IPS-20b (cell line): ENCODE measurements around the gene IMMP2L.

Experiments
- H3K27ac ChIP-seq: one replicate; pipeline ENCODE4 v1.5.1; 2013; ENCODE audit warnings: low read length
- H3K27me3 ChIP-seq: 2 replicates; pipeline ENCODE4 v1.6.1; 2013; ENCODE audit warnings: mild to moderate bottlenecking, low read length, inconsistent platforms; ENCODE audit not compliant: insufficient read depth
- H3K36me3 ChIP-seq: 2 replicates; pipeline ENCODE4 v1.6.1; 2013; ENCODE audit warnings: low read depth, mild to moderate bottlenecking, inconsistent platforms, low read length, moderate library complexity; ENCODE audit not compliant: insufficient read depth
- H3K4me1 ChIP-seq: 2 replicates; pipeline ENCODE4 v1.6.1; 2013; ENCODE audit warnings: mild to moderate bottlenecking, control low read depth, inconsistent platforms, low read length, moderate library complexity; ENCODE audit not compliant: insufficient read depth
- H3K4me3 ChIP-seq: 2 replicates; pipeline ENCODE4 v1.5.1; 2013; ENCODE audit warnings: mild to moderate bottlenecking, low read length, inconsistent platforms
- H3K9ac ChIP-seq: 2 replicates; pipeline ENCODE4 v1.6.1; 2013; ENCODE audit warnings: low read depth, mild to moderate bottlenecking, inconsistent platforms, low read length, moderate library complexity
- H3K9me3 ChIP-seq: 2 replicates; pipeline ENCODE4 v1.6.1; 2013; ENCODE audit warnings: mild to moderate bottlenecking, low read depth, low read length, inconsistent platforms; ENCODE audit not compliant: insufficient read depth

IMMP2L gene

DNA sequence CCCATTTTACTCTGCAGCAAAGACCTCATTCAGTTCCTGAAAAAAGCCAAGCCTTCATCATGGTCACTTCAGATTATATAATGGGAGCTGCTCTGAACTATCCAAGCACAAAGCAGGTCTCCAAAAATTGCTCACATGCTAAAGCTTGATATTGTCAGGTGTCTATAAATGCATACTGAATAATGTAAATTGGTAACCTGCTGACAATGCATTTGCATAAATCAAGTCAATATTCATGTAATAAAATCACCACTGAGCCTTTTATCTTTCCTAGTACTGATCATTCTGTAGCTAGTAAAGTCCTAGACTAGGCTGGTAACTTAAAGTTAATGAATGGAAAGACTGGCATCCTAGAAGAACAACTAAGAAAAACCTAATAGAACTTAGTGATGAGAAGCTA lies 188.3 kb downstream of the IMMP2L start:
- H3K4me3 ChIP-seq, result no peak overlapping the region
- H3K36me3 ChIP-seq, result no peaks in the 10 kb centered on the region
- no peak overlapping the region for H3K9ac ChIP-seq
- no peaks in the 10 kb centered on the region for H3K27me3 ChIP-seq
- H3K4me1 ChIP-seq, result no peaks in the 10 kb centered on the region
- H3K9me3 ChIP-seq, result no peaks in the 10 kb centered on the region
- no peak overlapping the region for H3K27ac ChIP-seq

DNA sequence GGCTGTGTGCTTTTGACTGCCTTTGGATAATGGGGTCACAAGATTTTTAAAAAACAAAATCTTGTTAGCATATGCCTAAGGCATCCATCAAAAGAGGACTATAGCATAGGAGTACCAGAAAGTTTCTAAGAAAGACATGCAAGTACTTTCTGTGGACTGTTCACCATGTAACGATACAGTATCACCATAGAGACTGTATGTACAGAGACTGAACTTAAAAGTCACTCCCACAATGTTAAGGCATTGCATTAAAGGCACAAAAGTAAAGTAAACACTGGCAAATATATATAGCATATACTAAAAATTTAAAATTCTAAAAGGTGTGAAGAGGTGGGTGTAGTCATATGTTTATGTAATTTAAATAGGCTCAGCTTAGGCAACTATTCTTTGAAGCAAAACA lies 190.9 kb downstream of the IMMP2L start:
- Histone ChIP-seq H3K27me3 (no peaks in the 10 kb centered on the region), H3K9ac (no peak overlapping the region), H3K4me3 (no peak overlapping the region), H3K9me3 (no peaks in the 10 kb centered on the region), H3K4me1 (no peaks in the 10 kb centered on the region), H3K36me3 (no peaks in the 10 kb centered on the region), H3K27ac (no peak overlapping the region)

DNA sequence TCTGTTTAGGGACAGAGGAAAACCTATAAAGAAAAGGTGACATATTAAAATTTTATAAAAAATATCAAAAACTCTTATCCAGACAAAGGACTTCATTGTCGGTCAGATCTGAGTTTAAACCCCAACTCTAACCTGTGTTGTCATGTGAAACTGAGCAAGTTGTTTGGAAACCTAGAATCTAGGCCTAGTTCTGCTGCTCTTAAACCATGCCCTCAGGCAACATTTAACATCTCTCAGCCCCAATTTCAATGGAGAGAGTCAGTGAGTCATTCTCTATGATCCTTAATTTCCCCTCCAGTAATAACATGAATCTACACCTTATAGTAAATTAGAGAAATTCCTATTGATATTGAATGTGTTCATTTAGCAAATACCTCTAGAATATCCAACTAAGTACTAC lies 192.3 kb downstream of the IMMP2L start:
- H3K27me3 ChIP-seq, result no peaks in the 10 kb centered on the region
- no peaks in the 10 kb centered on the region for H3K9me3 ChIP-seq
- H3K9ac ChIP-seq, result no peak overlapping the region
- no peaks in the 10 kb centered on the region for H3K36me3 ChIP-seq
- no peak overlapping the region for H3K27ac ChIP-seq
- no peaks in the 10 kb centered on the region for H3K4me1 ChIP-seq
- no peak overlapping the region for H3K4me3 ChIP-seq

DNA sequence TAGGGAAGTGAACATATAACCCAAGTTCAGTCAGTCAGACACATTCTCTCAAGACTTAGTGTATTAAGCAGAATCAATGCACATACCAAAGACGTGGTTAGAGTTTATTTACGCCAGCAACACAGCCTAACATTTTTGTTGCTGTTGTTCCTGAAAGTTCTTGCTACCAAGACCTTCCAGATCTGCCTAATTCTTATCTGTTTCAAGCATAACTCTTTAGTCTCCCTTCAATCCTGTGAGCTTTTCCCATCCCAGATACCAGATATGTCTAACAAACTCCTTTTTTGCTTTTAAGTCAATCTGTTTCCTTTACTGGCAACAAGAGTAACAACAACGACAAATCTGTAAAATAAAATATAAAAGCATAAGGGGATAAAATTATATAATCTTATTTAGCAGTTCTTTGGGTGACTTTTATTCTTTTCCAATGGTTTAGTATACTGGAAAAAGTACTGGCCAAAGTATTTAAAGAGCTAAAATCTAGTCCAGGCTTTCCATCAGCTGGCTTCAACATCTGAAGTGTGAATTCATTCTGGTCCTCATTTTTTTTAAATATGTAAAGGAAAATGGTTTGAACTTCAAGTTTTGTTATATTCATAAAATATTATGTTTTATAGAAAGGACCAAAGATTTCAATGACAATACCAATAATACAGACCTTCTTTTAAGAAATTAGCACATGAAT lies 193.8 kb downstream of the IMMP2L start:
- Histone ChIP-seq H3K9me3 (no peaks in the 10 kb centered on the region), H3K9ac (no peak overlapping the region), H3K36me3 (no peaks in the 10 kb centered on the region), H3K27me3 (no peaks in the 10 kb centered on the region), H3K4me1 (no peaks in the 10 kb centered on the region), H3K27ac (no peak overlapping the region), H3K4me3 (no peak overlapping the region)

DNA sequence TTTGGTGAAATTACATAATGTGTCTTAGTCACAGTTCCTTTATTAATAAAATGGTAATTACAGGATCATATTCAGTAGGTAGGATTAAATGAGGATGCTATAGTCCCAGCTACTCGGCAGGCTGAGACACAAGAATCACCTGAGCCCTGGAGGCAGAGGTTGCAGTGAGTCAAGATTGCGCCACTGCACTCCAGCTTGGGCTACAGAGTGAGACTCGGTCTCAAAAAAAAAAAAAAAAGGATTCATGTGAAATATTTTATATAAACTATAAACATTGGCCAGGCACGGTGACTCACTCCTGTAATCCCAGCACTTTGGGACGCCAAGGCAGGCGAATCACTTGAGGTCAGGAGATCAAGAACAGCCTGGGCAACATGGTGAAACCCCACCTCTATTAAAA lies 197.9 kb downstream of the IMMP2L start:
- Histone ChIP-seq H3K4me3 (no peak overlapping the region), H3K27me3 (no peaks in the 10 kb centered on the region), H3K9me3 (no peaks in the 10 kb centered on the region), H3K9ac (no peak overlapping the region), H3K27ac (no peak overlapping the region), H3K36me3 (no peaks in the 10 kb centered on the region), H3K4me1 (0 out of 2 replicates have a peak, but pooled peaks cover 4% of the 10 kb centered on the region)

DNA sequence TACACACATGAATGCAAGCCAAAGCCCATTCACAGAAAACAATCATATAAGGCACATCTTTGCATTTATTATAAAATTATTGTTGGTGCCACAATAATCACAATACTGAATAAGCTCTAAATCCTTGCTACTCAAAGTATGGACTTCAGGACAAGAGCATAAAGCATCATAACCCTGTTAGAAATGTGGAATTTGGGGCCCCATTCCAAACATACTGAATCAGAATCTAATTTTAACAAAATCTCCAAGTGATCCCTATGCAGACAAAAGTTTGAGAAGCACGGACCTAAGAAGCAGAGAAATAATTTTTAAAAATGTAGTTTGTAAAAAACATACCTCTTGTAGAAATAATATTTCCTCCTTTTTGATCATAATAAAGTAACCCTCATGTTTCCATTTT lies 199.2 kb downstream of the IMMP2L start:
- Histone ChIP-seq H3K36me3 (no peaks in the 10 kb centered on the region), H3K27me3 (no peaks in the 10 kb centered on the region), H3K9ac (no peak overlapping the region), H3K9me3 (no peaks in the 10 kb centered on the region), H3K27ac (no peak overlapping the region), H3K4me3 (no peak overlapping the region), H3K4me1 (0 out of 2 replicates have a peak, but pooled peaks cover 4% of the 10 kb centered on the region)

DNA sequence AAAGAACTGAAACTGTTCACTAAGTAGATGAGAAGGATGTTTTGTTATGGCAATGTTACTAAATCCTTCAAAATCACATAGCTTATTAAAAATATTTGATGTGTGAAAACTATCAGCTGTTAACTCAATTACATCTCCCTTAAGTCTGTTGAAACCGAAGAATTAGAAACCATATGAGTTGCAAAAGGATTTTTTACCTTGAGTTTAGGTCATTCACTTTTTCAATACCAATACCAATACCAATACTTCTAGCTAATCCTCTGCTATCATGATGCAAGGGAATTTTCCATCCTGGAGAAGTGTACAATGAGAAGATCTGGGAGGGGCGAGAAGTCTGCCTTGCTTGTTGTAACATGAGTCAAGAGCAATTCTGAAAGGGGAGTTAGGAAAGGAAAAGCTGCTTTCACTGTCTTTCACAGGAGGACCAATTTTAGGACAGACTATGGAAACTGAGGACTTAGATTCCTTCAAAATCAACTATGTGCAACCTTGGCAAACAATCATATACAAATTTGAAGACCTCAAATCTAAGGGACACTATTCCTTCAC lies 199.7 kb downstream of the IMMP2L start:
- H3K36me3 ChIP-seq, result no peaks in the 10 kb centered on the region
- no peak overlapping the region for H3K27ac ChIP-seq
- no peaks in the 10 kb centered on the region for H3K27me3 ChIP-seq
- H3K9ac ChIP-seq, result no peak overlapping the region
- no peak overlapping the region for H3K4me3 ChIP-seq
- no peaks in the 10 kb centered on the region for H3K9me3 ChIP-seq
- H3K4me1 ChIP-seq, result 0 out of 2 replicates have a peak, but pooled peaks cover 4% of the 10 kb centered on the region

DNA sequence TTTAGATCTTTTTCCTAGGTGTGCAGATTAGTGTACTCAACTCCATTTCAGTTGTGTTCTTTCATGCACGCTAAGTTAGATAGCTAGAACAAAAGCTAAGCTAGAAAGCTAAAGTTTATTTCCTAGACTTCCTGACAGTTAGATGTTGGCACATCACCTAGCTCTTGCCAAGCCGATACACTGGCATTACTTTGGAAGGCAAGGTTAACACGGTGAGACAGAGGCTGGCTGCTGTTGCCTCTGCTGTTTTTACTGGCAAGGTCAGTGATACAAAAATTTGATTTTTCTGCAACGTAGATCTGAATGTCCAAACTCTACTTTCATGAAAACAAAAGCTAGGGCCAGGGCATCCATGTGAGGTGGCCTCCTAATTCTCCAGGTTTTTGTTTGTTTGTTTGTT lies 203.4 kb downstream of the IMMP2L start:
- no peak overlapping the region for H3K9ac ChIP-seq
- 0 out of 2 replicates have a peak, but pooled peaks cover 4% of the 10 kb centered on the region for H3K4me1 ChIP-seq
- H3K36me3 ChIP-seq, result no peaks in the 10 kb centered on the region
- no peaks in the 10 kb centered on the region for H3K27me3 ChIP-seq
- H3K4me3 ChIP-seq, result no peak overlapping the region
- no peak overlapping the region for H3K27ac ChIP-seq
- no peaks in the 10 kb centered on the region for H3K9me3 ChIP-seq

DNA sequence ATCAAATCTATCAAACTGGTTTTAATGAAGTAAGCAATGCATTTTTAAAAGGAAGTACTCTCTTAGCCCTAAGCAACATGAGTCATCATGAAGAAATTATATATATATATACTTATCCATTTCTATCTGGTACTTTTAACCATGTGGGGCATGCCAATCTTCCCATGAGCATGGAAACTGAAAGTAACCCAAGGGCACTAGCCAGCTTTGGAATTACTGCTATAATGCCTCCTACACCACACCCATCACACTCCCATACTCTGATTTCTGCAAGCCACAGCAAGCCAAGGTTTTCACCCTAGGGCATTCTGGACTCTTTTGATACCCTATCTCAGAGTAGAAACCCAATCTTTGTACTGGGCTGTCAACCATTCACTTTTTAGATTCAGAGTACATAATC lies 204.6 kb downstream of the IMMP2L start:
- Histone ChIP-seq H3K36me3 (no peaks in the 10 kb centered on the region), H3K9ac (no peak overlapping the region), H3K27me3 (no peaks in the 10 kb centered on the region), H3K4me3 (no peak overlapping the region), H3K4me1 (0 out of 2 replicates have a peak, but pooled peaks cover under 1% of the 10 kb centered on the region), H3K27ac (no peak overlapping the region), H3K9me3 (no peaks in the 10 kb centered on the region)

DNA sequence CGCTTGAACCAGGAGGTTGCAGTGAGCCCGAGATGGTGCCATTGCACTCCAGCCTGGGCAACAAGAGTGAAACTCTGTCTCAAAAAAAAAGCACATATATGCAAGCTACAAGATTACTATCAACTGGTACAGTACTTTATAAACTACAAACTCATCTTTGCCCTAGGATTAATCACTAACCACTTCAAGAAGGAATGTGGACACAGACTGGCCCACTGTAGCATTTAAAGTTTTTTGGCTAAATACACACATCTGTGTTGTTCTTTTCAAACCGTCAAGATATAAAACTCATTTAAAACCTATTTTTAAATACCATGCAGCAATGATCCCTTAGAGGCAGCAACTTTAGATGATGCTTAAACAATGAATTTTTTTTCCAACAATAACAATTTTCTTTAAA lies 205.4 kb downstream of the IMMP2L start:
- no peak overlapping the region for H3K27ac ChIP-seq
- no peak overlapping the region for H3K9ac ChIP-seq
- no peaks in the 10 kb centered on the region for H3K4me1 ChIP-seq
- no peaks in the 10 kb centered on the region for H3K36me3 ChIP-seq
- H3K9me3 ChIP-seq, result no peaks in the 10 kb centered on the region
- no peaks in the 10 kb centered on the region for H3K27me3 ChIP-seq
- H3K4me3 ChIP-seq, result no peak overlapping the region

DNA sequence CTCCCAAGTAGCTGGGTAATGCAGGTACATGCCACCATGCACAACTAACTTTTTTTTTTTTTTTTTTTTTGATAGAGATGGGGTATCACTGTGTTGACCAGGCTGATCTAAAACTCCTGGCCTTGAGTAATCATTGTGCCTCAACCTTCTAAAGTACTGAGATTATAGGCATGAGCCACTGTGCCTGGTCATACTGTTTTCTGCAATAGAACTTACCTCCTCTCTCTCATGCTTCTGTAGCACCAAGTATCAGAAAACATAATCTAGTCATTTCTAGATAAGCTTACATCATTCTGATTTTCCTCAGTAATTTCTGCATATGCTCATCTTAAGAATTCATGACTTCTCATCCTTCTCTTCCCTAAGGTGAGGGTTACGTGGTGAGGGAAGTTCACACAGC lies 210.0 kb downstream of the IMMP2L start:
- H3K9ac ChIP-seq, result no peak overlapping the region
- no peaks in the 10 kb centered on the region for H3K4me1 ChIP-seq
- no peaks in the 10 kb centered on the region for H3K36me3 ChIP-seq
- H3K27ac ChIP-seq, result no peak overlapping the region
- H3K27me3 ChIP-seq, result no peaks in the 10 kb centered on the region
- no peaks in the 10 kb centered on the region for H3K9me3 ChIP-seq
- no peak overlapping the region for H3K4me3 ChIP-seq

DNA sequence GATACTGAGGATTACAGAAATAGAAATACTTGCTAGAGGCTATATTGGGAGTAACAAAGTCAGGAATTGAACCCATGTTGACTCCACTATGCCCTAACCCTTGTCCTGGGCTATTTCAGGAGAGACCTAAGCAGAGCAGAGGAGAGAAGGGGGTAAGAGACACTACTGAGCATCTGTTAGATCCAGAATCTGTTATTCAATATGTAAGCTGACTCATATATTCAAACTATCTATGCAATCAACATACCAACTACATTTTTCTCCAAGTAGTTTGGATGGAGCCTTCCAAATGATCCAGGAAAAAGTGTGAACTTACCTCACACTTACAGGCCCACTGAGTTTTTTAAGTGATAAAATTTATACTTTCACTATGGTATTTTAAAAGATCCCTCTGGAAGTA lies 216.1 kb downstream of the IMMP2L start:
- H3K27me3 ChIP-seq, result no peaks in the 10 kb centered on the region
- H3K4me3 ChIP-seq, result no peak overlapping the region
- H3K9ac ChIP-seq, result no peak overlapping the region
- no peaks in the 10 kb centered on the region for H3K4me1 ChIP-seq
- no peaks in the 10 kb centered on the region for H3K36me3 ChIP-seq
- no peak overlapping the region for H3K27ac ChIP-seq
- peaks cover 24% of the 10 kb centered on the region for H3K9me3 ChIP-seq
